Endothelial cell of umbilical vein (primary cell): Measurements from ENCODE around the gene TRPM3.

Source experiments
- CTCF ChIP-seq, 2 donors: IDR thresholded peaks; 1 replicate in 1 of 2; 2 replicates in 1 of 2; pipeline ENCODE4 v1.5.1; 2011; ENCODE audit warnings: low read length in 2 of 2, mild to moderate bottlenecking in 2 of 2, moderate library complexity in 2 of 2, control low read depth in 1 of 2, inconsistent platforms in 1 of 2, low read depth in 1 of 2; ENCODE audit not compliant: insufficient read depth in 1 of 2; ENCODE audit errors: extremely low read depth in 1 of 2
- EZH2 ChIP-seq: IDR thresholded peaks from 2 replicates; pipeline ENCODE4 v1.6.1; 2012; ENCODE audit warnings: borderline replicate concordance, low read depth, mild to moderate bottlenecking, moderate library complexity, low read length, inconsistent platforms; ENCODE audit not compliant: severe bottlenecking
- FOS ChIP-seq: IDR thresholded peaks from 2 replicates; pipeline ENCODE4 v1.6.1; 2011; ENCODE audit warnings: mild to moderate bottlenecking, low read length, moderate library complexity, borderline replicate concordance; ENCODE audit not compliant: insufficient read depth
- GATA2 ChIP-seq: IDR thresholded peaks from 2 replicates; pipeline ENCODE4 v1.7.0; 2011; ENCODE audit warnings: low read depth, mild to moderate bottlenecking, moderate library complexity, mixed read lengths, low read length; ENCODE audit not compliant: insufficient read length, insufficient read depth
- MAX ChIP-seq: IDR thresholded peaks from 2 replicates; pipeline ENCODE4 v1.6.1; 2011; ENCODE audit not compliant: insufficient read depth, insufficient read length
- MYC ChIP-seq: IDR thresholded peaks from one replicate; pipeline ENCODE4 v1.6.1; 2011; ENCODE audit warnings: mild to moderate bottlenecking, low read depth, low read length
- POLR2A ChIP-seq: IDR thresholded peaks from 2 replicates; pipeline ENCODE4 v1.6.1; 2012; ENCODE audit warnings: low read depth, mild to moderate bottlenecking, control low read depth, low read length
- POLR2AphosphoS5 ChIP-seq: IDR thresholded peaks from 2 replicates; pipeline ENCODE4 v1.6.1; 2012; ENCODE audit warnings: low read depth, mild to moderate bottlenecking, control low read depth, low read length, moderate library complexity; ENCODE audit not compliant: insufficient read depth

GRCh38 chr9:70765946-70766345 is 355.5 kb downstream of the TRPM3 start:
- no peak for TF ChIP-seq POLR2A
- no peak for TF ChIP-seq CTCF (IDR thresholded peaks at IDR 0.05; ENCODE audit: extremely low read depth in 1 of 2, insufficient read depth in 1 of 2, low read depth in 1 of 2, low read length in 2 of 2)
- TF ChIP-seq EZH2 = no peak
- TF ChIP-seq GATA2 = no peak
- no peak for TF ChIP-seq FOS
- TF ChIP-seq POLR2AphosphoS5 = no peak
- TF ChIP-seq MYC = no peak
- no peak for TF ChIP-seq MAX
